HCT116 (cell line): ENCODE results near the gene DOK7. TPM values are rescaled to one million over a fixed set of nuclear protein-coding genes. Genes with fewer than 3 reads are reported as not detected.

Experiments
- ATAC-seq: fragments of 200-7000 bp; cut with Tn5 transposase; 2 replicates; pipeline ENCODE4 v1.9.1; 2020; ENCODE audit warnings: mild to moderate bottlenecking, moderate library complexity
- BruUV-seq: library from RNA; stranded (reverse); fragments of 400-500 nt; replicated peaks from 2 replicates; lab custom pipeline; 2021; lab: Mats Ljungman, UMichigan
- CTCF ChIA-PET: fragments of 300-600 bp; sonication (Branson Sonifier 250); formaldehyde crosslinking; loops from one replicate; lab custom pipeline; 2021; ENCODE audit warnings: antibody characterized with exemption; lab: Charles Lee
- POLR2A ChIA-PET: fragments of 300-600, 350-600 bp; sonication (Branson Sonifier 250); formaldehyde crosslinking; loops from one replicate; lab custom pipeline; 2021; ENCODE audit warnings: antibody characterized with exemption; lab: Charles Lee
- RAD21 ChIA-PET, 2 experiments: fragments of 300-600 bp; sonication (Branson Sonifier 250); formaldehyde crosslinking; loops; one replicate each; lab custom pipeline; 2023; ENCODE audit warnings: low total read pairs in 2 of 2; ENCODE audit not compliant: uncharacterized antibody in 2 of 2, unreplicated experiment in 2 of 2, low non-redundant PET in 1 of 2; lab: Charles Lee
- DNase-seq: peaks from one replicate; pipeline ENCODE4 v3.0.0-alpha.2; 2010; ENCODE audit warnings: low read depth, low spot score
- H2AFZ ChIP-seq: fragments of 200-600 bp; shearing (Covaris generic), sonication (generic); 2 replicates; pipeline ENCODE4 v1.6.1; 2017; ENCODE audit warnings: low read depth, mixed run types, mixed read lengths, antibody characterized with exemption, low read length; ENCODE audit not compliant: poor library complexity, severe bottlenecking
- H3K27ac ChIP-seq: 2 replicates; pipeline ENCODE4 v1.5.1; 2012; ENCODE audit warnings: low read depth, low read length
- H3K27me3 ChIP-seq: fragments of 200-600 bp; sonication (generic); 2 replicates; pipeline ENCODE4 v1.6.1; 2016; ENCODE audit warnings: mixed run types, low read length, mixed read lengths; ENCODE audit not compliant: insufficient read depth
- H3K36me3 ChIP-seq, 2 experiments: fragments of 200-500 bp in 1 of 2; fragments of 200-600 bp in 1 of 2; sonication (Bioruptor generic) in 1 of 2; sonication (generic) in 1 of 2; 2 replicates each; pipeline versions ENCODE4 v1.5.1 to v1.6.1; 2014 to 2016; ENCODE audit warnings: low read length in 2 of 2, inconsistent platforms in 1 of 2, mixed read lengths in 1 of 2, mixed run types in 1 of 2; ENCODE audit not compliant: insufficient read depth in 2 of 2, control insufficient read depth in 1 of 2
- H3K4me1 ChIP-seq, 2 experiments: fragments of 200-600 bp in 1 of 2; sonication (generic) in 1 of 2; 2 replicates each; pipeline versions ENCODE4 v1.5.1 to v1.6.1; 2012 to 2017; ENCODE audit warnings: low read length in 2 of 2, inconsistent platforms in 1 of 2, mild to moderate bottlenecking in 1 of 2, mixed read lengths in 1 of 2, mixed run types in 1 of 2, moderate library complexity in 1 of 2; ENCODE audit not compliant: insufficient read depth in 2 of 2, control insufficient read depth in 1 of 2
- H3K4me2 ChIP-seq: fragments of 200-600 bp; sonication (generic); 2 replicates; pipeline ENCODE4 v1.6.1; 2017; ENCODE audit warnings: mixed run types, low read length, mixed read lengths
- H3K4me3 ChIP-seq, 2 experiments: fragments of 200-600 bp in 1 of 2; sonication (generic) in 1 of 2; replicated peaks in 1 of 2; 2 replicates each; pipeline ENCODE4 v1.5.1; 2011 to 2016; ENCODE audit warnings: low read length in 2 of 2, control low read depth in 1 of 2, low read depth in 1 of 2, mild to moderate bottlenecking in 1 of 2, mixed read lengths in 1 of 2, mixed run types in 1 of 2
- H3K79me2 ChIP-seq: fragments of 200-600 bp; sonication (generic); 2 replicates; pipeline ENCODE4 v1.6.1; 2017; ENCODE audit warnings: mild to moderate bottlenecking, mixed run types, low read length, moderate library complexity, mixed read lengths; ENCODE audit not compliant: insufficient read depth
- H3K9ac ChIP-seq: fragments of 200-600 bp; sonication (generic); 2 replicates; pipeline ENCODE4 v1.6.1; 2016; ENCODE audit warnings: low read length, mixed read lengths
- H3K9me2 ChIP-seq: fragments of 200-600 bp; sonication (generic), shearing (Covaris generic); 2 replicates; pipeline ENCODE4 v1.6.1; 2017; ENCODE audit warnings: mixed run types, mild to moderate bottlenecking, moderate library complexity; ENCODE audit not compliant: insufficient read depth
- H3K9me3 ChIP-seq, 2 experiments: fragments of 200-500 bp in 1 of 2; fragments of 200-600 bp in 1 of 2; sonication (Bioruptor generic) in 1 of 2; sonication (generic) in 1 of 2; 2 replicates each; pipeline ENCODE4 v1.6.1; 2014 to 2017; ENCODE audit warnings: low read length in 2 of 2, mixed read lengths in 2 of 2, inconsistent platforms in 1 of 2, low read depth in 1 of 2, mild to moderate bottlenecking in 1 of 2, mixed run types in 1 of 2, moderate library complexity in 1 of 2; ENCODE audit not compliant: control insufficient read depth in 1 of 2, insufficient read depth in 1 of 2
- H4K20me1 ChIP-seq: fragments of 200-600 bp; sonication (generic), shearing (Covaris generic); 2 replicates; pipeline ENCODE4 v1.6.1; 2017; ENCODE audit warnings: mixed run types, mild to moderate bottlenecking, moderate library complexity; ENCODE audit not compliant: insufficient read depth
- ATF3 ChIP-seq: IDR thresholded peaks from 2 replicates; pipeline ENCODE4 v1.6.1; 2012
- CEBPB ChIP-seq: IDR thresholded peaks from 2 replicates; pipeline ENCODE4 v1.6.1; 2012; ENCODE audit warnings: low read depth
- EGR1 ChIP-seq: IDR thresholded peaks from 2 replicates; pipeline ENCODE4 v1.6.1; 2012; ENCODE audit warnings: low read depth
- ELF1 ChIP-seq: IDR thresholded peaks from 2 replicates; pipeline ENCODE4 v1.6.1; 2012; ENCODE audit warnings: low read depth, borderline replicate concordance
- EZH2 ChIP-seq: fragments of 200-600 bp; sonication (generic); IDR thresholded peaks from 2 replicates; pipeline ENCODE4 v1.6.1; 2017; ENCODE audit warnings: antibody characterized with exemption, mixed run types
- EZH2phosphoT487 ChIP-seq: fragments of 200-600 bp; IDR thresholded peaks from 2 replicates; pipeline ENCODE4 v1.6.1; 2018; ENCODE audit warnings: antibody characterized with exemption, borderline replicate concordance
- FOSL1 ChIP-seq: IDR thresholded peaks from 2 replicates; pipeline ENCODE4 v1.6.1; 2012; ENCODE audit warnings: low read depth
- JUND ChIP-seq: IDR thresholded peaks from 2 replicates; pipeline ENCODE4 v1.6.1; 2012
- POLR2A ChIP-seq: IDR thresholded peaks from 2 replicates; pipeline ENCODE4 v1.7.0; 2011; ENCODE audit warnings: borderline replicate concordance; ENCODE audit not compliant: insufficient read depth, insufficient read length; ENCODE audit errors: extremely low read depth
- RAD21 ChIP-seq: IDR thresholded peaks from 2 replicates; pipeline ENCODE4 v1.6.1; 2012; ENCODE audit warnings: low read depth, mild to moderate bottlenecking
- REST ChIP-seq: IDR thresholded peaks from 2 replicates; pipeline ENCODE4 v1.6.1; 2012; ENCODE audit warnings: low read depth
- SP1 ChIP-seq: IDR thresholded peaks from 2 replicates; pipeline ENCODE4 v1.6.1; 2012; ENCODE audit warnings: low read depth
- SRF ChIP-seq: IDR thresholded peaks from 2 replicates; pipeline ENCODE4 v1.6.1; 2012; ENCODE audit warnings: low read depth
- ZBTB33 ChIP-seq: IDR thresholded peaks from 2 replicates; pipeline ENCODE4 v1.6.1; 2011; ENCODE audit warnings: mild to moderate bottlenecking, low read length, moderate library complexity; ENCODE audit not compliant: insufficient replicate concordance; ENCODE audit errors: extremely low read depth
- ZNF274 ChIP-seq: fragments of 200-500 bp; sonication (Bioruptor generic); IDR thresholded peaks from 2 replicates; pipeline ENCODE4 v1.6.1; 2014; ENCODE audit warnings: mild to moderate bottlenecking, low read depth, low read length, inconsistent platforms
- intact Hi-C: fragments of 100-400 bp; cut with micrococcal nuclease; formaldehyde crosslinking; loops from 2 replicates; pipeline ENCODE4 v1.10.0; 2022
- total RNA-seq: library from RNA; stranded (reverse); gene quantifications from one replicate; pipeline ENCODE4 v1.2.1, GENCODE V29; 2021; ENCODE audit not compliant: unreplicated experiment

DOK7 gene
- total RNA-seq, 1 experiment from 2014 or later, result 2.4 TPM

- CTCF ChIA-PET, result no interaction called here
- RAD21 ChIA-PET, result no interaction called here
- POLR2A ChIA-PET, result no interaction called here
- no peak for TF ChIP-seq RAD21
- no peak for TF ChIP-seq ELF1
- TF ChIP-seq JUND, result no peak
- TF ChIP-seq EZH2phosphoT487, result no peak
- TF ChIP-seq FOSL1, result no peak
- TF ChIP-seq, all 23 proteins: peak for 0
- H3K9me3 ChIP-seq, result no peaks in the 10 kb centered on the region
- H3K79me2 ChIP-seq, result peaks cover 4% of the 10 kb centered on the region; the same call in 1 of the 2 replicates
- no peak overlapping the region for H3K9ac ChIP-seq
- no peaks in the 10 kb centered on the region for H4K20me1 ChIP-seq
- 0 out of 2 replicates have a peak, but pooled peaks have one; percentile 16 for ATAC-seq
- H3K27me3 ChIP-seq, result no peaks in the 10 kb centered on the region
- no peak for DNase-seq
- no peak overlapping the region for H3K4me3 ChIP-seq
- H3K27ac ChIP-seq, result no peak overlapping the region
- H3K36me3 ChIP-seq, result no peaks in the 10 kb centered on the region
- H3K4me1 ChIP-seq, result no peaks in the 10 kb centered on the region
- H3K9me2 ChIP-seq, result no peaks in the 10 kb centered on the region
- H3K4me2 ChIP-seq, result no peak overlapping the region
- intact Hi-C loops, result no loop called here
- BruUV-seq, result no TSS peak
- H2AFZ ChIP-seq, result no peak overlapping the region
These were observed 34.6 kb downstream of the DOK7 start for GRCh38 chr4:3497523-3498389.

- BruUV-seq, result no TSS peak
- POLR2A ChIA-PET, result no interaction called here
- TF ChIP-seq ZBTB33 (no peak), ATF3 (no peak), CEBPB (no peak), JUND (no peak), SP1 (no peak), POLR2A (no peak), REST (no peak), EGR1 (no peak), EZH2 (no peak), SRF (no peak), ZNF274 (no peak)
These were observed 35.3 kb downstream of the DOK7 start for GRCh38 chr4:3498407-3498806.

More at GRCh38 chr4:3498407-3498806, 35.3 kb downstream of the DOK7 start:
- H3K9me3 ChIP-seq, result no peaks in the 10 kb centered on the region
- H3K4me3 ChIP-seq, result no peak overlapping the region
- H4K20me1 ChIP-seq, result no peaks in the 10 kb centered on the region
- H2AFZ ChIP-seq, result no peak overlapping the region
- ATAC-seq (no peak), DNase-seq (no peak)
- H3K27me3 ChIP-seq, result no peaks in the 10 kb centered on the region
- no peak overlapping the region for H3K27ac ChIP-seq
- peaks cover 6% of the 10 kb centered on the region; the same call in 1 of the 2 replicates for H3K79me2 ChIP-seq
- H3K9me2 ChIP-seq, result no peaks in the 10 kb centered on the region
- ChIA-PET CTCF (no interaction called here), RAD21 (no interaction called here)
- no peak overlapping the region for H3K9ac ChIP-seq
- peaks cover 0 to under 1% of the 10 kb centered on the region in 2 experiments; a peak in 1 of 4 replicates for H3K36me3 ChIP-seq
- no peaks in the 10 kb centered on the region for H3K4me1 ChIP-seq
- H3K4me2 ChIP-seq, result no peak overlapping the region
- intact Hi-C loops, result no loop called here
